Loucy (cell line): ENCODE data around the gene SMYD2.

Experiments used
- H2AFZ ChIP-seq: fragments of 200-600 bp; sonication (generic); 2 replicates; pipeline ENCODE4 v1.6.0; 2016; ENCODE audit warnings: antibody characterized with exemption, mild to moderate bottlenecking, low read length, moderate library complexity
- H3F3A ChIP-seq: fragments of 200-600 bp; 2 replicates; pipeline ENCODE4 v1.6.0; 2016; ENCODE audit warnings: antibody characterized with exemption, low read depth, mild to moderate bottlenecking
- H3K27me3 ChIP-seq: fragments of 200-600 bp; sonication (generic); 2 replicates; pipeline ENCODE4 v1.6.1; 2014; ENCODE audit warnings: low read length, mild to moderate bottlenecking; ENCODE audit not compliant: insufficient read depth, poor library complexity, severe bottlenecking
- H3K36me3 ChIP-seq: fragments of 200-600 bp; sonication (generic); 2 replicates; pipeline ENCODE4 v1.6.1; 2016; ENCODE audit warnings: low read length; ENCODE audit not compliant: insufficient read depth
- H3K4me1 ChIP-seq: fragments of 200-600 bp; sonication (generic); 2 replicates; pipeline ENCODE4 v1.5.1; 2014; ENCODE audit warnings: low read length, mild to moderate bottlenecking; ENCODE audit not compliant: insufficient read depth, poor library complexity, severe bottlenecking
- H3K4me2 ChIP-seq: fragments of 200-600 bp; sonication (generic); 2 replicates; pipeline ENCODE4 v1.6.0; 2014; ENCODE audit warnings: antibody characterized with exemption, low read length, low read depth, mild to moderate bottlenecking; ENCODE audit not compliant: poor library complexity, severe bottlenecking
- H3K4me3 ChIP-seq: fragments of 200-600 bp; sonication (generic); 2 replicates; pipeline ENCODE4 v1.5.1; 2014; ENCODE audit warnings: low read length, mild to moderate bottlenecking, mixed read lengths; ENCODE audit not compliant: poor library complexity, severe bottlenecking
- H3K79me2 ChIP-seq: fragments of 200-600 bp; sonication (generic); 2 replicates; pipeline ENCODE4 v1.6.1; 2014; ENCODE audit warnings: low read length; ENCODE audit not compliant: insufficient read depth
- H3K9ac ChIP-seq: fragments of 200-600 bp; sonication (generic); 2 replicates; pipeline ENCODE4 v1.6.0; 2014; ENCODE audit warnings: mild to moderate bottlenecking, low read depth, low read length, moderate library complexity; ENCODE audit not compliant: poor library complexity, severe bottlenecking
- H3K9me2 ChIP-seq: fragments of 200-600 bp; sonication (generic); replicated peaks from 2 replicates; pipeline ENCODE4 v1.6.1; 2016; ENCODE audit warnings: low read depth, low read length, mixed read lengths
- H3K9me3 ChIP-seq: fragments of 200-600 bp; sonication (generic); 2 replicates; pipeline ENCODE4 v1.6.1; 2014; ENCODE audit warnings: mild to moderate bottlenecking, antibody characterized with exemption, low read length, low read depth; ENCODE audit not compliant: insufficient read depth
- H4K20me1 ChIP-seq: fragments of 200-600 bp; sonication (generic); 2 replicates; pipeline ENCODE4 v1.6.0; 2014; ENCODE audit warnings: antibody characterized with exemption, low read length, mild to moderate bottlenecking; ENCODE audit not compliant: insufficient read depth, poor library complexity, severe bottlenecking
- EZH2phosphoT487 ChIP-seq: fragments of 200-600 bp; IDR thresholded peaks from 2 replicates; pipeline ENCODE4 v1.6.1; 2018; ENCODE audit warnings: antibody characterized with exemption, mild to moderate bottlenecking, moderate library complexity, borderline replicate concordance
- TF ChIP-seq, protein P1 (sequence below): fragments of 200-600 bp; sonication (generic); conservative IDR thresholded peaks from 2 replicates; pipeline ENCODE4 v1.5.1; 2014; ENCODE audit warnings: mild to moderate bottlenecking, antibody characterized with exemption, low read length

SMYD2 gene

GRCh38 chr1:214292322-214292721, 11.4 kb downstream of the SMYD2 start:
- peaks cover 13% of the 10 kb centered on the region; the same call in 1 of the 2 replicates for H3F3A ChIP-seq
- peak overlapping the region; percentile 98 for H3K4me2 ChIP-seq
- no peak overlapping the region for H3K4me3 ChIP-seq
- peaks cover 97% of the 10 kb centered on the region for H3K79me2 ChIP-seq
- H3K36me3 ChIP-seq, result peaks cover 4% of the 10 kb centered on the region; the same call in 1 of the 2 replicates
- H3K9me3 ChIP-seq, result no peaks in the 10 kb centered on the region
- no peaks in the 10 kb centered on the region for H3K9me2 ChIP-seq
- TF ChIP-seq, protein P1, sequence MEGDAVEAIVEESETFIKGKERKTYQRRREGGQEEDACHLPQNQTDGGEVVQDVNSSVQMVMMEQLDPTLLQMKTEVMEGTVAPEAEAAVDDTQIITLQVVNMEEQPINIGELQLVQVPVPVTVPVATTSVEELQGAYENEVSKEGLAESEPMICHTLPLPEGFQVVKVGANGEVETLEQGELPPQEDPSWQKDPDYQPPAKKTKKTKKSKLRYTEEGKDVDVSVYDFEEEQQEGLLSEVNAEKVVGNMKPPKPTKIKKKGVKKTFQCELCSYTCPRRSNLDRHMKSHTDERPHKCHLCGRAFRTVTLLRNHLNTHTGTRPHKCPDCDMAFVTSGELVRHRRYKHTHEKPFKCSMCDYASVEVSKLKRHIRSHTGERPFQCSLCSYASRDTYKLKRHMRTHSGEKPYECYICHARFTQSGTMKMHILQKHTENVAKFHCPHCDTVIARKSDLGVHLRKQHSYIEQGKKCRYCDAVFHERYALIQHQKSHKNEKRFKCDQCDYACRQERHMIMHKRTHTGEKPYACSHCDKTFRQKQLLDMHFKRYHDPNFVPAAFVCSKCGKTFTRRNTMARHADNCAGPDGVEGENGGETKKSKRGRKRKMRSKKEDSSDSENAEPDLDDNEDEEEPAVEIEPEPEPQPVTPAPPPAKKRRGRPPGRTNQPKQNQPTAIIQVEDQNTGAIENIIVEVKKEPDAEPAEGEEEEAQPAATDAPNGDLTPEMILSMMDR, result no peak
- no peak for TF ChIP-seq EZH2phosphoT487
- peaks cover 11% of the 10 kb centered on the region for H4K20me1 ChIP-seq
- no peak overlapping the region for H2AFZ ChIP-seq
- no peaks in the 10 kb centered on the region for H3K27me3 ChIP-seq
- no peak overlapping the region for H3K9ac ChIP-seq
- peaks cover 80% of the 10 kb centered on the region for H3K4me1 ChIP-seq

DNA sequence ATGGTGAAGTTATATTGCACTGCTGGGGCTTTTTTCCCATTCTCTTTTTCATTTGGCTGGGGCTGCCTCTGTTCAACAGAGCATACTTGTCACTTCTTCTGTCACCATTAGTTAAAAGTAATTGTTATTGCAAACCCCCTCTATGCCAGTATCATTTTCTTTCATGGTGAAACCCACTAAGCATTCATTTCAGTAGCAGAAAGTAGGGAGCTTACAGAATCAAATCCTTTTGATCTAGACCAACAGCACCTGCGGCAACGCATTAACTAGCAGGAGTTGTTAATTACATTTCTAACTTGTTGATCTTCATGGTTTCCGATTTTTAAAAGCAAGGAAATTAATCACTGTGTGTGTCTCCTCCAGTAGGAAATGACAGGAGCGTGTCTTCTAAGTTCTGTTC, 15.0 kb downstream of the SMYD2 start:
- Histone ChIP-seq H3K4me2 (peak overlapping the region; percentile 71), H2AFZ (no peak overlapping the region), H3K4me3 (peak overlapping the region; percentile 55), H3K27me3 (no peaks in the 10 kb centered on the region), H3K4me1 (peaks cover 60% of the 10 kb centered on the region), H4K20me1 (peaks cover 11% of the 10 kb centered on the region), H3F3A (0 out of 2 replicates have a peak, but pooled peaks cover 9% of the 10 kb centered on the region), H3K9me3 (no peaks in the 10 kb centered on the region), H3K9ac (peak overlapping the region; percentile 43), H3K79me2 (peaks cover 100% of the 10 kb centered on the region), H3K36me3 (peaks cover 4% of the 10 kb centered on the region; the same call in 1 of the 2 replicates), H3K9me2 (no peaks in the 10 kb centered on the region)
- TF ChIP-seq, protein P1, result no peak
- TF ChIP-seq EZH2phosphoT487, result no peak

DNA sequence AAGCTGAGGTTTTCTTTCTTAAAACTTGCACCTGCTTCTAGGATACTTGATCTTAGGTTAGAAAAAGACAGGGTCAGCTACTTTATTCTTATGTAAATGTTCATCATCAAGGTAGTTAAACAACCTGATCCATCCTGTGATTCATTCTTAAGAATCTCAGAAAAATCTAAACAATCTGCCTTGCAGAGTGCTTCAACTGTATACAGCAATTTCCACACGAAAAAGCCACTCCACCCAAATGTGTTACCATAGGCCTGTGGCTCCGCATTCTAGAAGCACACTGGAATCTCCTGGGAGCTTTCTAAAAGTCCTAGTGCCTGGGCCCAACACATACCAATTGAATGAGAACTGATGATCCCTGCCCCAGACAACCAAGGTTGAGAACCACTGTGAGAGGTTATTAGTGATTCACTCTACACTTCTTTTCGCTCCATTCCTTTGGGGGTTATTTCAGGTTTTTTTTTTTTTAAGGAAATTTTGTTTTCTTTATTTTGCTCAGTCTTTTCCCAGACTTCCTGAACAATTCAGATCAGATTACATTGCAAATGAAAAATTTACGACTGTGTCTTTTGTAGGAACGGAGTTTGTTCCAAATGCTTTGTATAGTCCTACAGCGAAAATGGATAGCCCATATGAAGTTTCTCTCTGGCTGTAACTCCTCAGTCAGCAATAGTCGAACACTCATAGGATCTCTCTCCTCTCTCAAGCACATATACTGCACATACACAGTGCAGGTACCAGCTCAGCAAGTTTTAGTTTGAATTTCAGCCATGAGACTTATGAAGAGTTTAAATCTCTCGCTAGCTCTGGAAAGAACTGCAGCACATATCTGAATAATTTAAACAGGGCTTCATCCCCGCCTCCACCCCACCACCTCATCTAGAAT, 16.1 kb downstream of the SMYD2 start:
- Histone ChIP-seq H4K20me1 (peaks cover 17% of the 10 kb centered on the region), H3K79me2 (peaks cover 100% of the 10 kb centered on the region), H3K27me3 (no peaks in the 10 kb centered on the region), H3K9ac (peak overlapping the region; percentile 43), H3K36me3 (peaks cover 4% of the 10 kb centered on the region; the same call in 1 of the 2 replicates), H2AFZ (no peak overlapping the region), H3K9me2 (no peaks in the 10 kb centered on the region), H3F3A (0 out of 2 replicates have a peak, but pooled peaks cover 9% of the 10 kb centered on the region), H3K4me2 (peak overlapping the region; percentile 71), H3K9me3 (no peaks in the 10 kb centered on the region), H3K4me1 (peaks cover 48% of the 10 kb centered on the region), H3K4me3 (peak overlapping the region; percentile 55)
- TF ChIP-seq, protein P1, result no peak
- TF ChIP-seq EZH2phosphoT487, result no peak
